ENCODE data around the gene NAXD.

DNA sequence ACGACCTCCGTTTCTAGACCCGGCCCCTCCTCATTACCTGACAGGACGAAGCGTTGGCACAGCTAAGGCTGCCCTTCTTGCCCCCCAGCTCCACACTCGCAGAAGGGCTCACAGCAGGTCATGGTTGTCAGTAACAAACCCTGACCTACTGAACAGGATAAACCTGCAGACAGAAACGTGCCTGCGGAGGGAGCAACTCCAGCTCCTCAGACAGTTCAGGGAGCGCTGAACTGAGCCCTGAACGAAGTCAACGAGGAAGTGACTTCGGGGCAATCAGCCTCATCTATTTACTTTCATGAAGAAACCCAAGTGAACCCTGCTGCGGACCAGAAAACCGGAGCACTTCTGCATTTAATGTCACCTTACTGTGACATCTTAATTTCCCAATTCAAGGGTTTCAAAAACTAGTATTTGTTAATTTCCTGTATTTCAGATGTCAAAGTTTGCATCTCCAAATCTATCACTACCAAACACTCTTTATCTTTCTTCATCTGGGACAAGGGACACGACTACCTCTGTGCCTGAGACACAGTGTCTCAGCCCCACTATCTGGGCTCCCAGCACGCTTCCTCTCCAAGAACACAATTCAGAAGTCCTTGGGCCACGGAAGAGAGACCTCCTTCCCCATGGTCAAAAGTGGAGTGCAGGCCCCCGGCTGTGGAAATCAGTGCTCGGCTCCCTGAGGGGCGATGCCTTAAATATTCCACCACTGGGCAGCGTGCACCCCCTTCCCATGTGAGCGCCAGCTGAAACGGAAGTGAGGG, 50.3 kb downstream of the NAXD start:
- TF ChIP-seq, protein P1, sequence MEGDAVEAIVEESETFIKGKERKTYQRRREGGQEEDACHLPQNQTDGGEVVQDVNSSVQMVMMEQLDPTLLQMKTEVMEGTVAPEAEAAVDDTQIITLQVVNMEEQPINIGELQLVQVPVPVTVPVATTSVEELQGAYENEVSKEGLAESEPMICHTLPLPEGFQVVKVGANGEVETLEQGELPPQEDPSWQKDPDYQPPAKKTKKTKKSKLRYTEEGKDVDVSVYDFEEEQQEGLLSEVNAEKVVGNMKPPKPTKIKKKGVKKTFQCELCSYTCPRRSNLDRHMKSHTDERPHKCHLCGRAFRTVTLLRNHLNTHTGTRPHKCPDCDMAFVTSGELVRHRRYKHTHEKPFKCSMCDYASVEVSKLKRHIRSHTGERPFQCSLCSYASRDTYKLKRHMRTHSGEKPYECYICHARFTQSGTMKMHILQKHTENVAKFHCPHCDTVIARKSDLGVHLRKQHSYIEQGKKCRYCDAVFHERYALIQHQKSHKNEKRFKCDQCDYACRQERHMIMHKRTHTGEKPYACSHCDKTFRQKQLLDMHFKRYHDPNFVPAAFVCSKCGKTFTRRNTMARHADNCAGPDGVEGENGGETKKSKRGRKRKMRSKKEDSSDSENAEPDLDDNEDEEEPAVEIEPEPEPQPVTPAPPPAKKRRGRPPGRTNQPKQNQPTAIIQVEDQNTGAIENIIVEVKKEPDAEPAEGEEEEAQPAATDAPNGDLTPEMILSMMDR (IDR thresholded peaks at IDR 0.05), result no peak
- no peak for TF ChIP-seq POLR2AphosphoS5 (IDR thresholded peaks at IDR 0.05)
- no peak for TF ChIP-seq POLR2A (IDR thresholded peaks at IDR 0.05)

Measured in gastroesophageal sphincter (tissue), 3 donors.